NCI-H526 (cell line): ENCODE measurements around the gene NBEA.
A peak's percentile ranks its signal among the peaks of the same experiment; 100 is the strongest.

Experiments used
- DNase-seq, 2 experiments: peaks; one replicate each; lab custom pipeline; 2025; lab: John Stamatoyannopoulos, UW

The NBEA gene

DNA sequence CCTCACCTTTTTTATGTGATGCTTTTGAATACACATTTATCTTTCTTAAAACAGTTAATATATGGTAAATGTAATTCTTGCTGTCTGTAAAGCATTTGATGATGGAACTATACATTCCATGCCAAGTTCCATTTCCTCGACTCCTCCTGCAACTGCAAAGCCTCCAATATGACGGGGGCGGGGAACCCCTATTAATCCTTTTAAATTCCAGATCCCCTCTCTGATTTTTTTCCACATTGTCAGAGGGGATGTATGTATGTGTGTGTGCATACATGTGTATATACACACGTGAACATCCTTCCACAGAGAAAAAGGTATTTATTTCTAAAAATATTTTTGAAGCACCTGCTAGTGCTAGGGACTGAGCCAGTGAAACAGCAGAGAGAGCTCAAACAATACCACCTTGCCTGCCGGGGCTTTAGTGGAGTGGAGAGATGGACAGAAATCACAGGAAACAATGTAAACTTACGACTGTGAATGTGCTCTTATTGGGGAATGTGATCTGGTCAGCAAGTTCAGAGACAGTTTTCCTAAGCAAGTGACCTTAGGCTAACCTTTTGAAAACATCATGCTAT lies 559.7 kb downstream of the NBEA start:
- DNase-seq: no peak

DNA sequence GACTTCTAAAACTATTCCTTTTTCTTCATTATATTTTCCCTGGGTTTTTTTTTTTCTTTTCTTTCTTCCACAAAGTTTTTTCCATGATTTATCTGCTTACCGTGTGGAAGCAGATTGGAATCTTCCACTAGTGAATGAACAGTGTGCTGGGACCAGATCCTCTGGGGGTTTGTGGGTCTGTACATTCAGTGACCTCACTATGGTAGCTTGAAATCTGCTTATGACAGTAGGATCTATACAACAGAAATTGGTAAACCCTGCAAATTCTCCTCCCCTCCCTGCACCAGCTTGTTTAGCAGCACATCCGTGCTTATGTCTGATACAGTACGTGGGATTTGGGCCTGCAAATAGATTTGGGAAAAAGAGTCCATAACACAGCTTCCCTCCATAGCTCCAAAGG lies 560.4 kb downstream of the NBEA start:
- no peak for DNase-seq

DNA sequence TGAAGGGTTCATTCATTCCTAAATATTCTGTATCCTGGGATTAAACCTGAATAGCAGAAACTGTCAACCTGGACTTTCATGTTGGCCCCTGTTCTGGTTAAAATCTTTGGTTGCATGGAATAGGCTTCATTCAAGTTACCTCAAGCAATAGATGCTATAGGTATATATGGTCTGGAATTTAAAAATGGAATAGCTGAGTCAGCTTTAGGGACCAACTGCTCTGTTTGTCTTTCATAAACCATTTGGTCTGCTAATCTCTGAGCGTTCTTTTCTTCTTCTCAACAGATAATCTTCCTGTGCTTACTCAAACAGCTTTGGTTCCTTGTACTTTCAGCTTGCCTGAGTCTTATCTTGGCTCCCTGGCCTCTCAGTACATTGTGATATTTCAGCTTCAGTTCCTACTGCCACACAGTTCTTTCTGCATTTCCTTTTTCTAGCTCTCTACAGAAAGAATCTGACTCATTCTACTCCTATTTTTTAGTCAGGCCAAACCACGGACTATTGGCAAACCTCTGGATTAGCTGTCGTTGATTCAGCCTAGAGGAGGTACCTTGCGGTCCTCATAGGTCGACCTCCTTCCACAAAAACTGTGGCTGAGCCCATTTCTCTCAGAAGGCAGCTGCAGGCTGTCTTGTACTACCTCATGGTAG lies 570.3 kb downstream of the NBEA start:
- DNase-seq: no peak

DNA sequence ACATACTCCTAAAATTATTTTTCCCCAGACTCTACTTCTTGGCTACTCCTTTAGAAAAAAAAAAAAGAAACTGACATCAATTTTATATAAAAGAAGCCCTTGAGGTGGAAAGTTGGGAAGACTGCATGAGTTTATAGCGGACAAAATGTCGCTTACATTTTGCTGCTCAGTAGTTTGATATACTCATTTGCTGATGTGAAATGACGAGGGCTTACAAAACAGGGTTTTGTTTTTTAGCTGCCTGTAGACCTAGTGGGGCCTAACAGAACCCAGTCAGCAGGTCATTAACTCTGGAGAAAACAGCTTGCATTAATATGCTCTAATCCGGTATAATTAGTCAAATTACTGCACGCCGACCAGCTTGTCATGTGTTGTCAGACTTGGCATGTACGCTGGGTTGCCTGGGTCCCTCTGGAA lies 572.0 kb downstream of the NBEA start:
- peak; percentile 25 to 50 for DNase-seq

DNA sequence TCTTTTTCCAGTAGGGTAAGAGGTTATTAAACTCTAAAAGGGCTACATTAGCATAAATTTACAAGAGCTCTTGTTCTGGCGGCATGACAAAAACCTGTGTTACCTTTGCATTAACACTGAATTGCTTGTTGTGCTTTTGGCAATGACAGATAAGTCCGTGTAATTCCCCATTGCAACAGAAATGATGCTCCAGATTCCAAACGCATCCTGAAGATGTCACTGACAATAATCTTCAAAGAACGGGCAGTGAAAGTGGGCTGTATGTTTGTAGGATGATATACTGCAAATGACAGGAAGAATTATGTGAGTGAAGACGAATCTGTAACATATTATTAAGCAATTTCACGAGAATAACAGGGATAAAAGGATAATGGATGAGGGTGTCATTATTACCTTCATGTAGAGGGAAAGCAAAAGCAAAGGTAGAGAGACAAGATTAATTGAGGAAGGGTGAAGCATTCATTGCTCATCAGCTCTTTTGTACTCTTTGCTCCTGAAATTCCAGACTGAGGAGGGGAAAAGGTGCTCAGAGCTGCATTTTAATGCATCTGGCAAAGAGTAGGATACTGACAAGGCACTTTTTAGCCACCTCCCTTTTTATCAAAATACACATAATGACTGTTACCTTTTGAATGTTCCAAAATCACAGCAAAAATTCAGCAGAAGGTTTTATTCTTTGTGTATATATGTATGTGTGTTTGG lies 572.9 kb downstream of the NBEA start:
- DNase-seq: no peak

DNA sequence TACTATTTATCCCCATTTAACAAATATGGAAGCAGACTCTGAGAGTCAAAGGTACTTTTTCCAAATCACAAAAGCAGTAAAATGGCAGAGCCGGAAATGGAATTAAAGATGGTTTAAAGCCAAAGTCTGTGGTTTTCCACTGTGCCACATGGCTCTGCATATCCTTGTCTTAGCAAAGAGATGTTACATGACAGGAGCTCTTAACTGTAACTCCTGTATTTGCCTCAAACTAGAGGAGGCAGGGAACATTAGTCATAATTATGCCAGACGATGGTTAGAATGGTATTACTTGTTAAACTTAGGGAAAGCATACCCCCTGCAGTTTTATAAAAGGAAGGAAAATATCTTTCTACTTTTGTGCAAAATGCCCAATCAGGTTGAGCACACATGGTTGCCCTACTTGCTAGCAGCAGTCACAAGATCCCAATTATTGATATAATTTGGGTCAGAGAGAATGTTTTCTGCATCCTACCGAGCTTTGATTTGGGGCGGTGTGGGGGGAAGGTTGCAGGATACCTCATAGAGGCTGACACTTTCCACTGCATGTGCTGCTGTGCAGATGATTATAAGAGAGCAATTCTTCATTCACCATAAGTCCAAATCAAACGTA lies 576.4 kb downstream of the NBEA start:
- no peak for DNase-seq

DNA sequence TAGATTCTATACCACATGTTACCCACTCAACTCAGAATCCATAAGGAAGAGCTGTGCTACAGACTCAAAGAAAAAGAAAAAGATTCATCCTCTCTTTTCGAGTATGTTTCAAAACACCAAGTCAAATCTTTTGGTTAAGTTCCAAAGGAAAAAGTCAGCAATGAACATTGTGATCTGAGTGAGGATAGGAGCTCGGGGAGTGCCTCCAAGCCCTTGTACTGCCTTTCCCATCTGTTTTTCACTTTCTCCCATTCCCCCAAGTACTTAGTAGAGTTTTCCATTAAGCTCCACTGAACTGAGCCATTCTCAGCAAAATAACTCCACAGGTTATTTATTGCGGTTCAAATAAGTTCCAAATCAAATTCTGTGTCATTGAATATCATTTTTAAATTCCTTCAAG lies 582.1 kb downstream of the NBEA start:
- no peak for DNase-seq

DNA sequence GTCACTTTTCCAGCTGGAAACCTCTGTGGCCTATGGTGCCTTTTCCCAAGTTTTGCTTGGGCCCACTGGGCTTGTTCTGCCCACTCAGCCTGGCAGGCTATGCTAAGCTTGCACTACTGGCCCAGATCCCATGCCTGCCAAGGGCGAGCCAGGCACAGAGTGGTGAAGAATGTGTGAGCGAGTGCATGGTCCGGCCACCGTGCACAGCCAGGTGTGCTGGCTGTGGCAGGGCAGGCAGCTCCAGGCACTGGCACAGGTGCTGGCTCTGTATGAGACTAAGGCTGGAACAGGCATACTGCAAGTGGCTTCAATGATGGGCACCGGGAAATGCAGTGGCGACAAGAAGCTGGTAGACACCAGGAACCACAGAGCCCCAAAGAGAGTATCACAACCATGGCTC lies 584.5 kb downstream of the NBEA start:
- no peak for DNase-seq

DNA sequence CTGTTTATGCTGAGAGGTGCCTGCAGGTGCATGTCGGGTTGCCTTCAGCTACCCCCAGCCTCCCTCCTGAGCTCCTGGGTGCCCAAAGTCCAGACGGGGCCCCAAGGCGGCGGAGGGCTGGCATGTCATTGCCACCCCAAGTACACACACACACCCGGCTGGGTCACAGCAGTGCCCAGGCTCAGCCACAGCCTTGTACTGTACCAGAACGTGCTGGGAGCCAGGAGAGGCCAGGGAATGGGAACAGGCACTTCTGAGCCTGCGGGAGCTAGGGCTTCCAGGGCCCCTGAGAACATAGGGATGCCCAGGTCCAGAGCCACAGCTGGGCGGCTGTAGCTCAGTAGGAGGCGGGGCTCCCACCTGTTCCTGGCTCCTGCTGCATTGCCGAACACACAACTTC lies 585.4 kb downstream of the NBEA start:
- DNase-seq: no peak

DNA sequence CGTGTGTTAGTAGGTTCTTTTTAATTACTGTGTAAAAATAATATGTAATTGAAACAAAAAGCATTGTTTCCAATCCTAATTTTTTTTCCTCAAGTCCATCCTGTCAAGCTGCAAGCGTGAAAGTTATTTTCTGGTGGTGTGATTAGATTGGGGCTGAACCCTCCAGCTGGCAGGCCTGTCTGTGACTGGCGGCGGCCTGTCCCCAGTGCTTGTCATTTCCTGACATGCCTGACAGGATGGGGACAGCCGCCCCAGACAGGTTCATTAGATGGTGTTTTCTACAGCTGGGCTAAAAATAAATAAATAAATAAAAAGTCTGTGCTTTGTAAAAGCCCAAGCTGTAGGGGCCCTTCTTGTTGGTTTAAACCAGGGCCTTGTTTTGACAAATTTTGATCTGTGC lies 588.1 kb downstream of the NBEA start:
- no peak for DNase-seq

DNA sequence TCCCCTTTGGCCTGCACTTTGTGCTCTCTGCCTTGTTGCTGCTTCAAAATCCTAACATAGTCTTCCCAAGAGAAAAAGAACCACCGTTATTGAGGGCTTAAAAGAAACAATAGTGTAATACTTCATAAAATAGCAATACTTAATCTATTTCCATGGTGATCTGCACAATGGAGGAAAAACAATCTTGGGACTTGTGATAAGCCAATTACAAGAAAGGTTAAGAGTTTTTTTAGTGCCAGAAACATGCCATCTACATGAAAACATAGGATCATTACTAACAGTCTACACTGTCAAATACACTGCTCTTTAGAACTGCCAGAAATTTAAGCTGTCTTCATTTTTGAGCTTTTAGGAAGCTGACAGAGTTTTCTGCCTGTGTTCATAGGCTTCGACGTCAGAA lies 588.5 kb downstream of the NBEA start:
- no peak for DNase-seq

DNA sequence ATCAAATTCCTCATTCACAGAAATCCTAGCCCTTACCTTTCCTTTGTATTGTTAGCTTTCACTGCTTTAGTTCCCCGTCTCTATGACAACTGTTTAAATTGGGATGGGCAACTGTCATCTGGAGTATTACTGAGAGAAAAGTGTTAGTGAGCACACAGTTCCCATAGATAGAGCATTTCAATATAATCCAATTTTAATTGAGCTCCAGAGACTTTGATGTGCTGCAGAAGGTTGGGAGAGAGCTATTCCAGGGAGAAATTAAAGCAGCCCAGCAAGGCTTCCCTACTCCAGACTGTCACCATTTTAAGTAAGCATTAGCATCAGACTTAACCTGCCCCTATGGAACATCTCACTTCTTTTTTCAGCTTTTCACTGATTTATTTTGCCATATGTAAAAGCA lies 589.5 kb downstream of the NBEA start:
- no peak for DNase-seq

DNA sequence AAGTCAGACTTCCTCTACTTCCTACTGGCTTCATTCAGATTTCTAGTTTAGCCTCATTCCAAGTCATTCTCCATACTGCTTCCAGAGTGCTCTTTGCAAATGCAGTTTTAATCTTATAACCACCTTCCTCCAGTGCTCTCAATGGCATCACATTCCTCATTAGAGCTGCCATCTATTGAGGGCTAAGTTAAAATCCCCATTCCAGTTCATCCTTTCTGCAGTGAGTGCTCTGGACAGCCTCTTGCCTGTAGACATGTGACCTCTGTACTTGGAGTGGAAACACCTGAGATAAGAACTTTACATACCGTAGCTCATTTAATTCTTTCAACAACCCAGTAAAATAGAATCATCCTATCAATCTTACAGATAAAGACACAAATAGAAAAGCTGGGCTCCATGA lies 592.3 kb downstream of the NBEA start:
- no peak for DNase-seq

DNA sequence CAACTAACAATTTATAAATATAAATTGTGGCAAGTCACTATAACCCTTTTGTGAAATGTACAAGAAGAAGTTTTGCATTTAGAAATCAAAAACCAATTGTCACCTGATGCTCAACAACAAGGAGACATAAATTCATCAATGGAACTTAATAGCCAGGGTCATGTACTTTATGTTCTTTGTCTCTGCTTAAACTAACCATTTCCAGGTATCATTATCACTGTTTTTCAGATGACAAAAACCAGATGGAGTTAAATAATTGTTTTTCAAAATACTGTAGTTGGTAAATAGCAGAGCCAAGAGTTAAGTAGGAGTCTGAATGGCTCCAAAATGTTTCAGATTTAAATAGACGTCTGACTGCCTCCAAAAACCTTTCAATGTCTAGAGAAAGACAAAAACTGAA lies 606.7 kb downstream of the NBEA start:
- no peak for DNase-seq

DNA sequence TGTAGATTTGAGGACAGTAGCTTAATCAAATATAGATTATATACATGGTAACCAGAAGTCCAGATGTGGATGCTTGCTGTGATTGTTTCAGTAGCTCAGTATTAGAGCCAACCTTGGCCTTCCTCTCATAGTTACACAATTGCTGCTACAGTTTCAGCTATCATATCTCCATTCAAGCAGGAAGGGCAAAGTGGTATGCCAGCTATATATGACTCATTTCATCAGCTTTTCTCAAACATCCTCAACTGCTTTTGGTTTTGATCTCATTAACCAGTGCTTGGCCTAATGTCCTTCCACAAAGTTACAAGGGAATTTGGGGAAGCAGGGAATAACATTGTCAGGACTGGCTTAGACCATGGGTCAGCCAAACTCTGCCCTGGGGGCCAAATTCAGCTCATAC lies 607.4 kb downstream of the NBEA start:
- no peak for DNase-seq

DNA sequence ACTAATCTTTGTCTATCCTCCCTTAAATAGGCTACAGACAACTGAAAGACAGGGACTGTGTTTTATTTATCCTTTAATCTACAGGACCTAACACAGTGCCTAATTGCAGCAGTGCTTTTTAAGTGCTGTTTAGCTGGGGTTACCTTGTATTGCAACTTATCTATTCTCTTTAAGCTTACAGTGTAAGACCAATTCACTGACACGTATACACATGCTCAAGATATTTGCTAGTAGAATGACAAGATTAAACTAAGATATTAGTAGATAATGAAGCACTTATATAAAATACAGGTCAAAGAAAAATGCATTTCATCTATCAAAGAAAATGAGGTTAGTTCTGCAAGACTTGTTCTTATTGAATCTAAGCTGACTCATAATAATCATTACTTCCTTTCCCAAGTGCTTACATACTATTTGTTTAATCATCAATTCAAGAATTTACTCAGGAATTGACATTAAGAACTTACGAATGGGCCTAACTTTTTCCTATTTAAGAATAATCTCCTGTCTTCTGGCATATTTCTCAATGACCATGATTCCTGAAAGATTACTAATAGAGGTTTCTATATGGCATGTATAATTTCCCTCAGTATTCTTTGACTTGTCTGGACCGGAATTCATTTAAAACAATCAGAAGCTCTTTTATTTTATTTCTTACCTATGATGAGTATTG lies 610.2 kb downstream of the NBEA start:
- no peak for DNase-seq

DNA sequence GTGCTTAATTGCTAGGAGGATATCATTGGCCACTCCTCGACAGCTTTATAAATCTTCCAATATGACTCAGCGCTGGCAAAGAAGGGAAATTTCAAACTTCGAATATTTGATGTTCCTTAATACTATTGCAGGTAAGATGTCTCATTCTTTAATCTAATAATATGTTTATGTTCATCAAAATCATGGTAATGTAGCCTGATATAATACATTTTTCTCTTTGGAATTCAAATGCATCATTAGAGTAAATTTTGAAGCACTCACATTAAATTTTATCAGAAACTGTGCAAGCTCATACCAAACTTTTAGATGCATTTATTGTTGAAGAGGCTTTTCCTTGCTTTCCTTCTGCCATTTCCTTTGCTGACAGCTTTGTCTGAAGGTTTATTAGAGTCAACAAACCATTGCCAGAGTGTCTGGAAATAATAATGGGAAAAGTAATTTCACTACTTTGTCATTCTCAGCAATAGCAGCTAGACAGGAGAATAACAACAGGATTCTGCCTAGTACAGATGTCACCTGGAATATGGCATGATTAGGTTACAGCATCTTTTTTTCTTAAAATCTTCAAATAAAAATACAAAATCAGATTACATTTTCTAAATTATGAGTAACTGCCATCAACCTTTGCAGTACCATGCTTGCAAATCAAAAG lies 613.0 kb downstream of the NBEA start:
- no peak for DNase-seq

DNA sequence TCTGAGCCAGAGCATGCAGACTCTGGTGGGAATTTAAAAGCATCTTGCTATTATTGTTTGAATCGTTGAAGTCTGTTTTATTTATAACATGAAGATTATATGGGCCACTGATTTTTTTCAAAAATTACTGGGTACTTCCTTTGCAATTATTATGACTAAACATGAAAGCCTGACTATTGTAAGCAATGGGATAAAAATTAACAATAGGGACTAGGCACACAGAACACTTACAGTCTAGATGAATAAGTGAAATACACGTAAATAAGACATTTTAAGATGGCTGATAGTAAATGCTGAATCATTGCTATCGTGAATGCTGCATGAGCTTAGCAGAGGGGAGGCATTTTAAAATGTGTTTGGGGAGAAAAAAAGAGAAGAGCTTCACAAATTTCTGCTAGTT lies 615.4 kb downstream of the NBEA start:
- no peak for DNase-seq

DNA sequence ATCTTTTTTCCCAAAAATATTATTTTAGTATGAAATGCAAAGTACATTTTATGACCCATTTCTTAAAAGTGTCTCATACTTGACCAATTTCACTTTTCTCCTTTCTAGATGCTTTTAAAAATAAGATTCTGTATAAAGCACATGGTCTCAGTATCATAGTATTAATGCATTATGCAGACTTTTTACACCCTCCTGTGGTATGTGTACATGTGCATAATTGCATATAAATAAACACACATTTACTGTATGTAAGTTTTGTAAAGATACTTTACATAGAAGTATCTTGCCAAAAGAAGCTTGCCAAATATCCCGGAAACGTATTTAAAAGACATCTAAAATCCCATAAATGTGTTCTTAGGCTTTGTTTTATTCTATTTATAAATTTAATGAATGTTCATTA lies 619.5 kb downstream of the NBEA start:
- no peak for DNase-seq

DNA sequence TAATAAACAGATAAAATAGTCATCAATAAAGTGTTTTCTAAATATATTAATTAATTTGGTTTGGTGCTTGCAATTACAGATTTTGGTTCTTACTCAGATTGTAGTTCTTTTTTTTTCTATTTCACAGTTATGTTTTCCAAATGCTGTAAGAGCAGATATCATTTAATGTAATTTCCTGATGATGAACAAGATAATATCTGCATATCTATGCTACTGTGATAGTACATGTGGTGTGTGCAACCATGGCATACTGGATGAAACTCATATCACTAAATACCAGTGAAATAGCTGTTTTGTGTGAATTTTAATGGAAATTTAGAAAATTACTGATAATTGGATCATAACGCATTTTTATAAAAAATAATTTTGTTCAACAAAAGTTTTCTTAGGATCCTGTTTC lies 623.2 kb downstream of the NBEA start:
- no peak for DNase-seq

DNA sequence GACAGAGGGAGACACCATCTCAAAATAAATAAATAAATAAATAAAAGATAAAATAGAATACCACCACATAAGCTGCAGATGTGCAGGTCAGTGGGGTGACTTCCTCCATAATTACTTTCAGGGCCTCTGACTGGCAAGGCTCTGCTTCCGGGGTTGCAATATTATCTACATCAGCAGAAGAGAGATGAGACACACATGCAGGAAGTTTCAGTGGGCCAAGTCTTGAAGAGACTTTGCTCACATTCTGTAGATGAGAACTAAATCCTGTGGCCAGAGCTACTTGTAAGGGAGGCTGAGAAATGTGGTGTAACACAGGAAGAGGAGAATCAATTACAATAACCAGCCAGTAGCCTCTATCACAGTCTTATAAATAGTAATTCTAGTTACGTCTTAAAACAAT lies 624.3 kb downstream of the NBEA start:
- DNase-seq: no peak

DNA sequence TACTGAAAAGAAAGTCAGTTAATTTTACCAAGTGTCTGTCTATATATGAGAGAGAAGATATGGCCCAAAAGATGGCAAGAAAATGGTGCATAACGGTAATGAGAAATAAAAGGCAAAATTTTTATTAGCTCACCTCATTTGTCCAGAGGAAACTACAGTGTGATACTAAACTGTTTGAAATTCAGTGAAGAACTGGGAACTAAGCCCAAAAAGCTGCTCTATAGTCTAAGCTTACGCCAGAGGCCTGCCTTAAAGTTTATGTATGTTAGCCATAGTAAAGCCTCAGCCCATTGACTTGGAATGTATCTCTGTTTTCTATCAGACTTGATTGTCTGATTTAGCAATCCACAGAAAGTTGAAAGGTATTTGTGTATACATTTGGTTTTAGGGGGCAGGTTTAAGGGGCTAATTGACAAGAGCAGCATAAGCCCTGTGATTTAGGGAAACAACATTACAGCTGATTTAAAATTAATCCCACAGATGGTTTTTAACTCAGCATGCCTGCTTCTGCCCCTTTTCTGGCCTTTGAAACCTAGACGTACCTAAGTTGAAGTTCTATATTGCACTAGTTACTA lies 625.4 kb downstream of the NBEA start:
- DNase-seq: no peak
